SKM-1 treated with dmso at 0.1 percent for 144 hours (cell line): Measurements from ENCODE around the gene TMEM131.
"Not testable (repeated sequence)": the region's sequence is repeated elsewhere in the genome, so short reads cannot be mapped to it uniquely, and the experiment has no call there.

Experiments
- DNase-seq: peaks from one replicate; lab custom pipeline; 2025; ENCODE audit not compliant: unreplicated experiment; lab: John Stamatoyannopoulos, UW

TMEM131 gene

DNA sequence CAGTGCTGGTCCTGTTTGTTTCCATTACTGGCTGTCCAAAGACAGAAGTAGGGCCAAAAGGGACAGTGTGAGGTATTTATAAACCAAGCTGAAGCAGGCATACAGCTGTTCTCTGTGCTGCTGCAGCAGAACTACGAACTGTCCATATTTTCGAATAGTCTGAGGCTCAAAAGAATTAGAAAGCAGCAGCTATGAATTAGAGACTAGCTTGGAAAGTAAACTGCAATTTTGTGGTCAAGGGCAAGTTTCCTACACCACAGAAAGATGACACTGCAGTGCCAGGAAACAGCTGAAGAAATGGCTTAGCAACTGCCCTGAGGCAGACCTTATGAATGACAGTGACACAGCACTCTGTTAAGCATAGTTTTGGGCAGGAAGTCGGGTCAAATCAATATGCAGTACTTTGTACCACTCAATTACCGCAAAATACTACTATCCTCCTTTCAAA is 125.3 kb downstream of the TMEM131 start:
- peak; percentile 64 for DNase-seq

DNA sequence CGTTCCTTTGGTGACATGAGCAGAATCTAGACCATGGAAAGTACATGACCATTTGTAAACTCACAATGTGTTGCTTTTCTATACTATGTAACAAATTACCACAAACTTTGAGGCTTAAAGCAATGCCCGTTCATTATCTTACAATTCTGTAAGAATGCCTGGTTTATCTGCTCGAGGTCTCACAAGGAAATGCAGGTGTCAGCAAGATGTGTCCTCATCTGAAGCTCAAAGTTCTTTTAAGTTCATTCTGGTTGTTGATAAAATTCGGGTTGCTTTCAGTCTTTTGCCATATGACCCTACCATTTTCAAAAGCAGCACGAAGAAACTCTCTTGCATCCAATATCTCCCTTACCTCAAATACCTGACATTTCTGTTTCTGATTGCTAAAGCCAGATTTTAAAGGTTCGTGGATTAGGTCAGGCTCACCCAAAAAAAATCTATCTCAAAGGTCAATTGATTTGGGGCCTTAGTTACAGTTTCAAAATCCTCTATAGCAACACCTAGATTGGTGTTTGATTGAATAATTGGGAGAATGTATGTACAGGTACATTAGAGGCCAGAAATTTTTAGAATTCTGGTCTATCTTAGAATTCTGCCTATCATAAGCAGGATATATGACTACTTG is 125.9 kb downstream of the TMEM131 start:
- DNase-seq, result no peak

GRCh38 chr2:97868986-97869721 is 126.6 kb downstream of the TMEM131 start:
- DNase-seq, result no peak

GRCh38 chr2:97863829-97864228 is 131.9 kb downstream of the TMEM131 start:
- no peak for DNase-seq

DNA sequence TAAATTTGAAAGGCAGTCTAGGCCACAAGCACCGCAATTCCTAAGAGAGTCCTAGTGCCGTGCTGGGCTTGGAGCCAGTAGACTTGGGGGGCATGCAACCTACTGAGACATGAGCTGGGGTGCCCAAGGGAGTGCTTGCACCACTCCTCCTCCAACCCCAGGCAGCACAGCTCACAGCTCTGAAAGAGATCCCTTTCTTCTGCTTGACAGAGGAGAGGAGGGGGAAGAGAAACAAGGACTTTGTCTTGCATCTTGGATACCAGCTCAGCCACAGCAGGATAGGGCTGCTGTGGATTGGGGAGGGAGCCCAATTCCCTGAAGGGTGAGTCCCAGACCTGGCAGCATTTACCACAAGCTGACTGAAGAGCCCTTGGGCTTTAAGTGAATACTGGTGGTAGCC is 134.6 kb downstream of the TMEM131 start:
- DNase-seq, result no peak

GRCh38 chr2:97858442-97858841 is 137.3 kb downstream of the TMEM131 start:
- no peak for DNase-seq

- DNase-seq, result no peak
These were observed 138.2 kb downstream of the TMEM131 start for GRCh38 chr2:97857553-97857952.

GRCh38 chr2:97853057-97853456 is 142.7 kb downstream of the TMEM131 start:
- DNase-seq, result not testable (repeated sequence)

- DNase-seq, result no peak
These were observed 144.6 kb downstream of the TMEM131 start for GRCh38 chr2:97851172-97851571.

DNA sequence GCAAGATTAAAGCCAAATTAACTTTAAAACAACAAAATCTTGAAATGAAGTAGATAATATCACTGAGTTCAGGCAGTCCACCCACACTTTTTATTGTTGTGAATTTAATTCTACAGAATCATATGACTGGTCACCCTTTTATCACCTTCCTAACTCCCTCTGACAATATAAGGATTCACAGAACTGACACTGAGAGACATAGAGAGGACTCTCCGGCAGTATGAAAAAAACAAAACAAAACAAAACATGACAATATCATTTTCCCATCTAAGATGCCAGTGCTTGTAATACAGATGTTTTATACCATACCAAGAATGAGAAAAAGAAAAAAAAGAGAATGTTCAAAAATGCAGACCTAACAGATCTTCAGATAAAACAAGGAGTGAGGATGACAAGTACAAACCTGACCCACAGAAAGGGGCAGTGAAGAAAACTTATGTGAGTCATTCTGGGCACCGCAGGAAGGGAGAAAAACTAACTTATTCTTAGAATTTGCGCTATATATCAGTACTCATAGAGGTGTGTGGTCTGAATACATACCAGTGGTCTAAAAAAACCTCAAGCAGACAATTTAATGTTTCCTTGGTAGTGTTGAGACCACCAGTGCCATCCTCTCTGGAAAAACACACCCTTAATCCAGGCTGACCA is 145.7 kb downstream of the TMEM131 start:
- DNase-seq, result no peak

GRCh38 chr2:97848306-97848705 is 147.4 kb downstream of the TMEM131 start:
- DNase-seq, result no peak

DNA sequence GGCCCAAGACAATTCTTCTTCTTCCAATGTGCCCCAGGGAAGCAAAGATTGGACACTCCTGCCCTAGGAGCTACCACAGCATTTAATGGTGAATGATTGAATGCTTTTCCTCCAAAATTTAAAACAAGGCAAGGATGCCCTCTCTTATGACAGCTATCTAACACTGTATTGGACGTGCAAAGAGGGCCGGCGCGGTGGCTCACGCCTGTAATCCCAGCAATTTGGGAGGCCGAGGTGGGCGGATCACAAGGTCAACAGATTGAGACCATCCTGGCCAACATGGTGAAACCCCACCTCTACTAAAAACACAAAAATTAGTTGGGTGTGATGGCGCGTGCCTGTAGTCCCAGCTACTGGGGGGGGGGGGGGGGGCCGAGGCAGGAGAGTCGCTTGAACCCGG is 149.0 kb downstream of the TMEM131 start:
- not testable (repeated sequence) for DNase-seq

GRCh38 chr2:97845818-97846217 is 149.9 kb downstream of the TMEM131 start:
- peak; percentile 14 for DNase-seq

- DNase-seq, result no peak
These were observed 150.6 kb downstream of the TMEM131 start for GRCh38 chr2:97845133-97845532.

DNA sequence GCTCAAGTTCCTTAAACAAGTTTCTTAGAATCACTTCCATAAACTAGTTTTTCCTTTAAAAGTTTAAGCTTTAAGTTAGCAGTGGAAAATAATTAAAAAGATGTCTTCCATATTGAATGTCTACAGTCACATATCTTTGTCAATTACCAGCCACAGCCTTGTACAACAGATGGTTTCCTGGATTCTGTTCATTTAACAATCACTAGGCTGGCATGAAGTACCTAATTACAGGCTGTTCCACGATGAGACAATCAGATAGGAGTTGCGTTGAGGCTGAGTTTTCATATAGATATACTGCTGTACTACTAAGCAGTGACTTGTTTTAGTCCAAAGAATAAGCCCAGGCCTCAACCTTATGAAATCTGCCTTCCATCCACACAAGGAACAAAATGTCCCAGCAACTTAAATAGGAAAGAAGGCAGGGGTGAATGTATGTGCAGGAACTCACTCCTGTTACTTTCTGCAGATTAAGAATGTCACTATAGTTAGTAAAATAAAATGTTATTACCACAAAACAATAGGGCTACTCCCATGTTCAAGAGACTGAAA is 151.4 kb downstream of the TMEM131 start:
- no peak for DNase-seq

- no peak for DNase-seq
These were observed 155.6 kb downstream of the TMEM131 start for GRCh38 chr2:97840198-97840597.

DNA sequence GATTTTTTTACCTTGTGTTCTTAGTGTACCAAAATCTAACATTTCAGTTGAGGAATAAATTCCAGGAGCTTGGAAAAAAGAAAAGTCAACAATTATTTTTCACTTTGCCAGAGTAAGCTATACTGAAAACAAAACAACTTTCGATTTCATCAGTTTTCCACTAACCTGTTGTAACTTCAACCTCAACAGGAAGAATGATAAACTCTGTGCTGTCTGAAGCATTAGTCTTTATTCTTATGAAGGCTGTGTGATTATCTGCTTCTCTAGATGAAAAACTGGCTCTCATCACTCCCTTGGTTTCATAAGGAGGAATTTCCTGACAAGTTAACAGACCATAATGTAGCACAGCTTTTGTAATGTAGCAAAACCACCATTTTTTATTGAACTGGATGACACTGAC is 161.1 kb downstream of the TMEM131 start:
- DNase-seq, result no peak

DNA sequence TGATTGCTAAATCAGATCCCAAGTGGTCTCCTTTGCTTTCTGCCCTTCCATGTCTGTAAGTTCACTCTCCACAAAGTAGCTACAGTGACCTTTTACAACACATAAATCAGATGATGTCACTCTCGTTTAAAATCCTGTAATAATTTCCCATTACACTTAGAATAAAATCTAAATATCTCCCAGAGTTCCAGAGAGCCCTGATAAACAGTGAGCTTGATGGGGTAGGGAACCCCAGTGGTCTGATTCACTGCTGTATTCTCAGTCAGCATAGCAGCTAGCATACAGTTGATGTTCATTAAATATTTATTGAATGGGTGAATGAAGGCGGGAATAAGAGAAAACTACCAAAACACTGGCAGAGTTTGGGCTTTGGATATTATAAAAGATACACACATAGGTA is 164.6 kb downstream of the TMEM131 start:
- no peak for DNase-seq

DNA sequence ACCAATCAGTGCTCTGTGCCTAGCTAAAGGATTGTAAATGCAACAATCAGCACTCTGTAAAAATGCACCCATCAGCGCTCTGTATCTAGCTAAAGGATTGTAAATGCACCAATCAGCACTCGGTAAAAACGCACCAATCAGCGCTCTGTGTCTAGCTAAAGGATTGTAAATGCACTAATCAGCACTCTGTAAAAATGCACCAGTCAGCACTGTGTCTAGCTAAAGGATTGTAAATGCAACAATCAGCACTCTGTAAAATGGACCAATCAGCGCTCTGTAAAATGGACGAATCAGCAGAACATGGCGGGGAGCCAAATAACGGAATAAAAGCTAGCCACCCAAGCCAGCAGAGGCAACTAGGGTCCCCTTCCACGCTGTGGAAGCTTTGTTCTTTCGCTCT is 166.5 kb downstream of the TMEM131 start:
- not testable (repeated sequence) for DNase-seq

DNA sequence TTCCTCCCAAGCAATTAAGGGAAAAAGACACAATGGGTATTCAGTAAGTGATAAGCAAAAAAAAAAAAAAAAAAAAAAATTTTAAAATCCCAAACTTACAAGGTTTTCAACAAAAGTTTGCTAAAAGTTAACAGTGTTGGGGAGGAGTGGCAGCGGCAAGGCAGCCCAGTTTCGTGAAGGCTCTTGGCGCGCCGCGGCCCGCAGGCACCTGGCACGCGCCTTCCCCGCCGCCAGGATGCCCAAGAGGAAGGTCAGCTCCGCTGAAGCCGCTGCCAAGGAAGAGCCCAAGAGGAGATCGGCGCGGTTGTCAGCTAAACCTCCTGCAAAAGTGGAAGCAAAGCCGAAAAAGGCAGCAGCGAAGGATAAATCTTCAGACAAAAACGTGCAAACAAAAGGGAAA is 168.7 kb downstream of the TMEM131 start:
- not testable (repeated sequence) for DNase-seq

GRCh38 chr2:97826266-97826847 is 169.4 kb downstream of the TMEM131 start:
- peak; percentile 10 for DNase-seq
